Muscle layer of duodenum (tissue), 2 donors: ENCODE data around the gene TECPR2.

Experiments
- H3K27ac ChIP-seq: one replicate; pipeline ENCODE4 v1.7.0; 2013; ENCODE audit warnings: mild to moderate bottlenecking, low read length
- H3K27me3 ChIP-seq: one replicate; pipeline ENCODE4 v1.7.0; 2013; ENCODE audit warnings: low read depth, mild to moderate bottlenecking, control low read depth, low read length
- H3K36me3 ChIP-seq, 2 donors: one replicate each; pipeline ENCODE4 v1.7.0; 2013; ENCODE audit warnings: low read length in 2 of 2, control low read depth in 1 of 2, mild to moderate bottlenecking in 1 of 2; ENCODE audit not compliant: insufficient read depth in 2 of 2, control insufficient read depth in 1 of 2
- H3K4me1 ChIP-seq, 2 donors: one replicate each; pipeline ENCODE4 v1.7.0; 2013; ENCODE audit warnings: low read length in 2 of 2, mild to moderate bottlenecking in 2 of 2, control low read depth in 1 of 2, moderate library complexity in 1 of 2; ENCODE audit not compliant: insufficient read depth in 2 of 2, control insufficient read depth in 1 of 2
- H3K4me3 ChIP-seq, 2 donors: one replicate each; pipeline ENCODE4 v1.7.0; 2013; ENCODE audit warnings: low read length in 2 of 2, low read depth in 1 of 2, mild to moderate bottlenecking in 1 of 2
- H3K9me3 ChIP-seq, 2 donors: one replicate each; pipeline ENCODE4 v1.7.0; 2013; ENCODE audit warnings: low read length in 2 of 2, control low read depth in 1 of 2, mild to moderate bottlenecking in 1 of 2; ENCODE audit not compliant: control insufficient read depth in 1 of 2
- donor health status: healthy.

The TECPR2 gene, protein sequence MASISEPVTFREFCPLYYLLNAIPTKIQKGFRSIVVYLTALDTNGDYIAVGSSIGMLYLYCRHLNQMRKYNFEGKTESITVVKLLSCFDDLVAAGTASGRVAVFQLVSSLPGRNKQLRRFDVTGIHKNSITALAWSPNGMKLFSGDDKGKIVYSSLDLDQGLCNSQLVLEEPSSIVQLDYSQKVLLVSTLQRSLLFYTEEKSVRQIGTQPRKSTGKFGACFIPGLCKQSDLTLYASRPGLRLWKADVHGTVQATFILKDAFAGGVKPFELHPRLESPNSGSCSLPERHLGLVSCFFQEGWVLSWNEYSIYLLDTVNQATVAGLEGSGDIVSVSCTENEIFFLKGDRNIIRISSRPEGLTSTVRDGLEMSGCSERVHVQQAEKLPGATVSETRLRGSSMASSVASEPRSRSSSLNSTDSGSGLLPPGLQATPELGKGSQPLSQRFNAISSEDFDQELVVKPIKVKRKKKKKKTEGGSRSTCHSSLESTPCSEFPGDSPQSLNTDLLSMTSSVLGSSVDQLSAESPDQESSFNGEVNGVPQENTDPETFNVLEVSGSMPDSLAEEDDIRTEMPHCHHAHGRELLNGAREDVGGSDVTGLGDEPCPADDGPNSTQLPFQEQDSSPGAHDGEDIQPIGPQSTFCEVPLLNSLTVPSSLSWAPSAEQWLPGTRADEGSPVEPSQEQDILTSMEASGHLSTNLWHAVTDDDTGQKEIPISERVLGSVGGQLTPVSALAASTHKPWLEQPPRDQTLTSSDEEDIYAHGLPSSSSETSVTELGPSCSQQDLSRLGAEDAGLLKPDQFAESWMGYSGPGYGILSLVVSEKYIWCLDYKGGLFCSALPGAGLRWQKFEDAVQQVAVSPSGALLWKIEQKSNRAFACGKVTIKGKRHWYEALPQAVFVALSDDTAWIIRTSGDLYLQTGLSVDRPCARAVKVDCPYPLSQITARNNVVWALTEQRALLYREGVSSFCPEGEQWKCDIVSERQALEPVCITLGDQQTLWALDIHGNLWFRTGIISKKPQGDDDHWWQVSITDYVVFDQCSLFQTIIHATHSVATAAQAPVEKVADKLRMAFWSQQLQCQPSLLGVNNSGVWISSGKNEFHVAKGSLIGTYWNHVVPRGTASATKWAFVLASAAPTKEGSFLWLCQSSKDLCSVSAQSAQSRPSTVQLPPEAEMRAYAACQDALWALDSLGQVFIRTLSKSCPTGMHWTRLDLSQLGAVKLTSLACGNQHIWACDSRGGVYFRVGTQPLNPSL (N-terminal part only)

DNA sequence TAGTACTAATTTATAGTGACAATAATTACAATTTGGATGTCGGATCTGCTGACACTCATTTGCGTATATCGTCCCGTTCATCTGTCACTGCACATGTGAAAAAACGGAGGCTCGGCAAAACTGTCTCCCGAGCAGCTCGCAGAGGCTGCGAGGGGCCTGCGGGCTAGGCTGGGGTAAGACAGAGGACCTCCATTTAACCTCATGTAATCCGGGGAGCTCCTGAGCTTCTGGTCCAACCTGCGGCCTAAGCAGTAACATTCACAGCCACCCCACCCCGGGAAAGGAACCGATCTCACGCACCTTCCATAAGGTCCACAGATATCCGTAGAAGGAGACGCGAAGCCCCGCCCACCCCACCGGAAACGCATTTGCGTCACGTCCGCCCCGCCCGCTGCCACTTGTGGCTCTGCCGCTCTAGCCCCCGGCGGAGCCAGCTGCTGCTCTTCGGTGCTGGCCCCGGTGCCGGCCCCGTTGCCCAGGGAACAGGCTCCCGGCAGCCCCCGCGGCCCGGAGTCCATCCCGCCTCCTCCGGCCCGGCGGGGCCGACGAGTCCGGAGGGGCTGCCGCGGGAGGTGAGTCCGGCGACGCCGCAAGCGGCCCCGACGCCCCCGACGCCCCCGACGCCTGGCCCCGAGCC lies at the start of gene TECPR2, which contains the start of gene CINP:
TECPR2 (plus strand) TSS at position 397 of the 637 bp plus-strand sequence. CDS start 13,781 bp downstream, outside the sequence.
CINP (minus strand) TSS at position 346 of the 637 bp plus-strand sequence; CDS start at position 307, 39 bp downstream.
- no peaks in the 10 kb centered on the region for H3K27me3 ChIP-seq
- peaks cover 14 to 24% of the 10 kb centered on the region in 2 donors for H3K4me1 ChIP-seq
- peak within 1 kb of the TSS; percentile 97 for H3K27ac ChIP-seq
- H3K36me3 ChIP-seq: peaks cover 6 to 13% of the 10 kb centered on the region in 2 donors
- peak within 1 kb of the TSS; percentile 88 to 97 for H3K4me3 ChIP-seq
- no peaks in the 10 kb centered on the region for H3K9me3 ChIP-seq

DNA sequence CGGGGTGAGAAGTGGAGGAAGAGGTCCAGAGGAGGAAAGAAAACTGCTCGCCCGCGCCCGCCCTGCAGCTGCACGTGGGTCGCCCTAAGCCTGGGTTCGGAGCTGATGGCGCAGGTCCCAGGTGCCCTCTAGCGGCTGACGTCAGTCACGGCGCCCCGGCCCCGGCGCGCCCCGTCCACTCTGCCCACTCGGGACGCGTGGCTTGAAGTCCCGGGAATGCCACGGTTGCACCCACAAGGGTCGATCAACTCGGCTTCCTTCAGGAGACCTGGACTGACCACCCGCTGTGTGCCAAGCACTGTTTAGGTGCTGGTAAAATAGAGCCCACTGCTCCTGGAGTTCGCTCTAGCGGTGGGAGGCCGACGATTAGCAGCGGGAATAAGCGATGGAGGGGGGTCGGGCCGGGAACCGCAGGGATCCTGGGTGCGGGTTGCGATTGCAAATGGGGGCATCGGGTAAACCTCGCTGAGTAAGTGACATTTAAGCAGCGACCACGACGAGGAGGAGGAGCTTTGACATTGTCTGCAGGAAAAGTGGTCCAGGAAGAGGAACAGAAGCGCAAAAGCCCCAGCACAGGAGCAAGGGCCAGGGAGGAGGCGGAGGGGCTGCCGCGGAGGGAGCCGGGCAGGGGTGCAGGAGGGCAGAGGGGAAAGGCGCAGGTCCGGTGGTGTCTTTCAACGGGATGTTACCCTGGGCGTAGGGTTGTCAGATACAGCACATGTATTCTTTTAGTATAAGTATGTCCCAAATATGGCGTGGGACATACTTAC lies 48.3 kb upstream of the TECPR2 start:
- Histone ChIP-seq H3K4me3 (peak overlapping the region; percentile 68 to 76), H3K4me1 (peaks cover 6 to 25% of the 10 kb centered on the region in 2 donors), H3K27me3 (no peaks in the 10 kb centered on the region), H3K27ac (peak overlapping the region; percentile 45), H3K36me3 (no peaks in the 10 kb centered on the region), H3K9me3 (no peaks in the 10 kb centered on the region)

DNA sequence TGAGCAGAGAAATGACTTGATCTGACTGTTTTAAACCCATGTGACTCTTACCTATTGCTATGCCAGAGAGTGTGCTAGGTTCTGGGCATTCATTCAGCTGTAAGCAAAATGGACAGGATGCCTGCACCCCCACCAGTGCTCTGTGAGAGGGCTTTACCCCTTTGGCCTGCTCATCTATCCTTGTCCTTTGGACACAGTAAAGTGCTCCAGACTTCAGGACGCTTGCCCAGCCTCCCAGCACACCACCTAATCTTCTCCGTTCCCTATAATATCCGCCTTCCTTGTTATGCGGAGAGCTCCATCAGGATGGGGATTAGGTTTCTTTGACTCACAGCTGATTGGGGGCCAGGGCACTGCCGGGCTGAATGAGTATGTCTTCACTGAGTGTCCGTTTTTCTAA lies 47.6 kb upstream of the TECPR2 start:
- Histone ChIP-seq H3K27ac (no peak overlapping the region), H3K9me3 (no peaks in the 10 kb centered on the region), H3K4me1 (peaks cover 6 to 25% of the 10 kb centered on the region in 2 donors), H3K36me3 (no peaks in the 10 kb centered on the region), H3K27me3 (no peaks in the 10 kb centered on the region), H3K4me3 (no peak overlapping the region)

DNA sequence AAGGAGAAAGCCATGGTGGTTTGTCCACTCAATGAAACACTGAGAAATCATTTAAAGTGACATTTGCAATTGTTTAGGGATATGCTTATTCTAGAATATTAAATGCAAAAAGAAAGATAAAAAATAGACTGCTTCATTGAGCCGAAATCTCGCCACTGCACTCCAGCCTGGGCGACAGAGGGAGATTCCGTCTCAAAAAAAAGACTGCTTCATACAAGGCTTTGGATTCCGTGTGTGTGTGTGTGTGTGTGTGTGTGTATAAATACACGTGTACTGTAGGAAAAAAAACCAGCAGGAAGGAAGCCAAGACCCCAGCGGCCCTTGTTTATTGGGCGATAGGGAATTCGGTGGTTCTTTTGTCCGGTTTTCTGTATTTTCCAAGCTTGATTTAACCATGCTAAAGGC lies 46.4 kb upstream of the TECPR2 start:
- no peak overlapping the region for H3K27ac ChIP-seq
- peak overlapping the region; percentile 76 to 85 for H3K4me3 ChIP-seq
- H3K36me3 ChIP-seq: no peaks in the 10 kb centered on the region
- peaks cover 13 to 35% of the 10 kb centered on the region in 2 donors for H3K4me1 ChIP-seq
- H3K27me3 ChIP-seq: no peaks in the 10 kb centered on the region
- no peaks in the 10 kb centered on the region for H3K9me3 ChIP-seq

DNA sequence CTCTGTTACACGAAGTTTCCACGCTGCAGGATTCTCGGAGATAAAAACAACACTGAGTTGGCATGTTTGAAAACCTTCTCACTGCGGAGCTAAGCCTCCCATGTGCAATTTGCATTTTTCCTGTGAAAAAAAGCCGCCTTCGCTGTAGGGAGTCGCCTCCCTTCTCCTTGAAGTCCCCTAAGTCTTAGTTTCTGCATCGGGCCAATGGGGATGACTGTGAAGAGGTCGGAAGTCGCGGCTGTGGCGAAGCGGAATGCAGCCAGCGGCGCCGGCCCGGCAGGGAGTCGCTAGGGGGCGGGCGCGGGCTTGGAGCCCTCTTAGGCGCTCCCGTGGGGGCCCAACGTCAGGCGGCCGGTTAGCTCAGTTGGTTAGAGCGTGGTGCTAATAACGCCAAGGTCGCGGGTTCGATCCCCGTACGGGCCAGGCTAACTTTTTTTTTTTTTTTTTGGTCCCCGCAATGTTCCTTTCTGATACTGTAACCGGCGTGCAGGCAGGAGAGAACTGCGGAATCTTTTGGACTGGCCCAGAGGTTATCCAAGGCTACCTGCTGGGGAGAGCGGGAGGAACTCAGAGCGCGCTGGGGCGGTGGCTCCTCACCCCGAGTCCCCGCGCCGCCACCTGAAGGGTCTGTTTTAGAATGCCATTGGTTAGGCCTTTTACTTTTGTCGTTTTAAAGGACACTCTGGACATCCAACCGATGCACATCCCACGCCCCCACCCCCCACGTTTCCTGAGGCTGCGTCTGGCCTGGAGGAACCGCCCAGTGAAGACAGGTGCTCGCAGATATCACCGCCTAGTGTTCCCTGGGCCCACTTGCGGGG lies 45.8 kb upstream of the TECPR2 start:
- H3K4me3 ChIP-seq: peak overlapping the region; percentile 76 to 85
- no peaks in the 10 kb centered on the region for H3K9me3 ChIP-seq
- H3K27ac ChIP-seq: peak overlapping the region; percentile 76
- H3K4me1 ChIP-seq: peaks cover 13 to 35% of the 10 kb centered on the region in 2 donors
- H3K36me3 ChIP-seq: no peaks in the 10 kb centered on the region
- H3K27me3 ChIP-seq: no peaks in the 10 kb centered on the region

DNA sequence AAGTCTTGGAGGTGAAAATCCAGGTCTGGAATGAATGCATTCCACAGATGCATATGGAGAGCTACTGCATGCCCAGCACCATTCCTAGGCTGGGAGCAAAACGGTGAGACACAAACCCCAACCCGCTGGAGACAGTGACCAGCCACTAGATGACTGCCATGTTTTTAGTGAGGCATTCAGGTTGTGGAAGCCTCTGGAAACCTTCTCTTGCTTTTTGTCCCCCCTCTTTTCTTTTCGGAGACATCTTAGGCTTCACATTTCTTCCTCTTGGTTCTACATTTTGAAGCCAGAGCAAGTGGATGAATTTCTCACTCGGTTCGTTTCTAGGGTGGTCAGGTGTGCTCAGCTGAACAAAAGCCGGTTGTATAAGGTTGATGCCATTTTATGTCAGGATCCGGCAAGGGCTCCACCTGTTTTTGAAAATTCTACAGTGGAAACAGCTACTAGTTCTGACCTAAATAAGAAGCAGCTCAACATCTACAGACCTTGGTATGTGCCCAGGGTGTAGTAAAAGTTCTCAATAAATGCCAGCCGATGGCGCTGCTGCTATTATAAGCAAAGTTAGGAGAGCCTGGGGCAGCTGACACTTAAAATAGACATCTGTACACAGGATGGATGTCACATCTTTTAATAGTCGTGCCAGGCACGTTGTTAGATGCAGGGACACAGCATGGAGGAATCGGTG lies 45.0 kb upstream of the TECPR2 start:
- Histone ChIP-seq H3K4me1 (peaks cover 13 to 35% of the 10 kb centered on the region in 2 donors), H3K27me3 (no peaks in the 10 kb centered on the region), H3K27ac (peak overlapping the region; percentile 76), H3K9me3 (no peaks in the 10 kb centered on the region), H3K4me3 (peak overlapping the region; percentile 72 to 76), H3K36me3 (no peaks in the 10 kb centered on the region)

DNA sequence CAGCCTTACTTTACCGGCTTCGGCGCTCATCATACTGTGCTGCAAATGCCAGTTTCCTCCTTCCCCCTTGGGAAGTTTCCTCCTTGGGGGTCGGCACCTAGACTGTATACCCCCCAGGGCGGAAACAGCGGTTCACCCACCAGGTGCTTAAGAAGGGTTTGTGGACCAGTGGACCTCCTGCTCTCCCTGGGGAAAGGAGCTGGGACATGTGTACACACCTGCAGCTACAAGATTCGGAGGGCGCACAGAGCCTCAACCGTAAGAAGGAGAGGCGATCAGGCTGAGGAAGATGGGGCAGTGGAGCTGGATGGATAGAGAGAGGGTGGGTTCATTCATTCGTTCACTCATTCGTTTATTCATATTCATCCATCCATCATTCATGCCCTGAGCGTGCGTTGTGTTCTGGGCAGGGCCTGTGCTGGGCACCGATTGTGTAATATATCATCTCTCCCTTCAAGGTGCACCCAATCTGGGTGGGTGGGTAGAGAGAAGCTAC lies 43.9 kb upstream of the TECPR2 start:
- peak overlapping the region; percentile 75 to 94 for H3K4me3 ChIP-seq
- H3K27me3 ChIP-seq: no peaks in the 10 kb centered on the region
- peaks cover 13 to 34% of the 10 kb centered on the region in 2 donors for H3K4me1 ChIP-seq
- no peaks in the 10 kb centered on the region for H3K9me3 ChIP-seq
- no peaks in the 10 kb centered on the region for H3K36me3 ChIP-seq
- H3K27ac ChIP-seq: peak overlapping the region; percentile 98

DNA sequence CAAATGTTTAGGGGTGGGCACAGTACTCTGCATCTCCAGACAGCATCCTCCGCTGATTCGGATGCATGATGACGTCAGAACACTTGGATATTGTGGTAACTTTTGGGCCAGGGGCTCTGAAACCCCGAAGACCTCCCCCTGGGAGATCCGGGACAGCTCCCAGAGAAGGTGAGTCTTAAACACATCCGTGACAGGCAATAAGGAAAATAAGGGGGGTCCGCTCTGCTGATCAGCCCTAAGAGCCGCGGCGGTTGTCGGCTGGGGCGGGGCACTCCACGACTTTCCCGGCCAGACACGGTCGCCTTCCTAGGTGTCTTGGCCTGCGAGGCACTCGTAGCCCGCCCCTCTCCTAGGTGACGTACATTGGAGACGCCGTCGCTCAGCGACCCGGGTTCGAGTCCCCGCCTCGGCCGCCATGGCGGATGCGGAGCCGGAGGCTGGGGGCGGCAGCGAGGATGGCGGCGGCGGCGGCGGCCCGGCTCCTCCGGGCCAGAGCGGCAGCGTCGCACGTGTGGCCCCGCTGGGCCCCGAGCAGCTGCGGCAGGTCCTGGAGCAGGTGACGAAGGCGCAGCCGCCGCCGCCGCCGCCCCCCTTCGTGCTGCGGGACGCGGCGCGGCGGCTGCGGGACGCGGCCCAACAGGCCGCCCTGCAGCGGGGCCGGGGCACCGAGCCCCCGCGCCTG lies 43.2 kb upstream of the TECPR2 start, which contains the start of gene ZNF839:
ZNF839 (plus strand) TSS at position 396 of the 682 bp plus-strand sequence; CDS start at position 416, 20 bp downstream.
- H3K9me3 ChIP-seq: no peaks in the 10 kb centered on the region
- no peaks in the 10 kb centered on the region for H3K27me3 ChIP-seq
- H3K36me3 ChIP-seq: no peaks in the 10 kb centered on the region
- H3K27ac ChIP-seq: peak within 1 kb of the TSS; percentile 98
- H3K4me1 ChIP-seq: peaks cover 13 to 33% of the 10 kb centered on the region in 2 donors
- peak within 1 kb of the TSS; percentile 75 to 94 for H3K4me3 ChIP-seq
